Stimulated activated CD4-positive, alpha-beta T cell treated with anti-CD3 and anti-CD28 coated beads, Interleukin-1b, Interleukin-23, amount 100 ng/mL, for 24 hours (primary cell): ENCODE data around the gene APOBEC3B.
"Not testable (repeated sequence)": the region's sequence is repeated elsewhere in the genome, so short reads cannot be mapped to it uniquely, and the experiment has no call there.

Experiments used
- DNase-seq, 4 experiments: peaks; one replicate each; pipeline ENCODE4 v3.0.0-alpha.2; 2020; ENCODE audit warnings: low read depth in 4 of 4, low spot score in 1 of 4

The APOBEC3B gene

DNA sequence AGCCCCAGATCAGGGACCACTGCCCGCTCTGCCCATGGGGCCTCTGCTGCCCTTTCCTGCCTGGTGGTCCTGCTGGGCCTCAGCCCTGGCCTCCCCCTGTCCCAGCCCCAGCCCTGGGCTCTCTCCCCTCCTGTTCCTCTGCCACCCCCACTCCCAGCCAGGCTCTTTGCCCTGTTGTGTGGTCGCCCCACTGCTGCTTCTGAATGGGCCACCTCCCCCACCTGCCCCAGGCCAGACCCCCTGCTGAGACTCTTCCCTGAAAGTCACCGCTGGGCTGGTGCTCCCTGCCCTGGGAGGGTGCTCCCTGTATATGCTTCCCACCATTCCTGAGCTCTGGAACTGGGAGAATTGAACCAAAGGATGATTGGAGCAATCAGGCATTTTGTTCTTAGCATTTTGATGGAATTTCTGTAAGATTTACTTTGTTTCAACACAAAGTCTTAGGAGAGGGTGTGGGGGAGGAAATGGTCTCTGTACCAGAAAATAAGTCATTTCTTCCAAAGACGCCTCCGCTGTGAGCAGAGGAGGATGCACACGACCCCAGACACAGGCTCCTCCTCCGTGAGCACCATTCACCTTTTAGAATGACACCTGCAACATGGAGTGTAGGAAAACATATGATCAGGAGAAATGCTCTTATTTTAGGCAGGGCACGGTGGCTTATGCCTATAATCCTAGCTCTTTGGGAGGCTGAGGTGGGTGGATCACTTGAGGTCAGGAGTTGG is 5.2 kb downstream of the APOBEC3B start:
- no peak for DNase-seq

DNA sequence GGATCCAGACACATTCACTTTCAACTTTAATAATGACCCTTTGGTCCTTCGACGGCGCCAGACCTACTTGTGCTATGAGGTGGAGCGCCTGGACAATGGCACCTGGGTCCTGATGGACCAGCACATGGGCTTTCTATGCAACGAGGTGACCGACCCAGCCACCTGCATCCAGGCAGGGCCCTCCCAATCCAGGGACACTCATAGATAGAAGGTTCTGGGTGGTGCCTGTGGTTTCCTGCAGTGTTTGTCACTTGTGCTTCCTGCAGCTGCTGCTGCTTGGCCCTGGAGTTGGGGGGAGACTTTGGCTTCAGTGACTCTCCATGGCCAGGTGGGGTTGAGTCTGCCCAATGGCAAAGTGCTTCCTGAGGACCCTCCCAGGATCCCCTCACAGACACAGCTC is 7.3 kb downstream of the APOBEC3B start:
- no peak for DNase-seq

DNA sequence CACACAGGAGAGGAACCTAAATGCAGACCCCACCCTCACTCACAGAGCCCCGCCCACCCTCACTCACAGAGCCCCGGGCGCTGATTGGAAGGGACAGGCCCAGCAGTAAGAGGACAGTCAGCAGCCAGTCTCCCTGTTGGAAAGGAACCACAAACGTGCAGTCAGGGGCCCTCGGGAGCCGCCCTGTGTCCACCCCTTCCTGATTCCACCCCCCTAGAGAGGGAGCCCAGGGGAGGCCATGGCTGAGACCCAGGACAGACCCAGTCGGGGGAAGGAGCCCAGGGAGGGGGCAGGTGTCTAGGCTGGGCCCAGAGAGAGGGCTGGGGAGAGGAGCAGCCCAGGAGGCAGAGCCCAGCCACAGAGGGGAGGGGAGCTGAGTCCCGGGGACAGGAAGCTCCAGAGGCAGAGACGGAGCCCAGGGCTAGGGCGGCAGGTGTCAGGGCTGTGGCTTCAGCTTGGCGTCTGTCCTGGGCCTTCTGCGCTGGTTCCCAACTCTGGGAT is 10.8 kb downstream of the APOBEC3B start:
- DNase-seq: not testable (repeated sequence)

DNA sequence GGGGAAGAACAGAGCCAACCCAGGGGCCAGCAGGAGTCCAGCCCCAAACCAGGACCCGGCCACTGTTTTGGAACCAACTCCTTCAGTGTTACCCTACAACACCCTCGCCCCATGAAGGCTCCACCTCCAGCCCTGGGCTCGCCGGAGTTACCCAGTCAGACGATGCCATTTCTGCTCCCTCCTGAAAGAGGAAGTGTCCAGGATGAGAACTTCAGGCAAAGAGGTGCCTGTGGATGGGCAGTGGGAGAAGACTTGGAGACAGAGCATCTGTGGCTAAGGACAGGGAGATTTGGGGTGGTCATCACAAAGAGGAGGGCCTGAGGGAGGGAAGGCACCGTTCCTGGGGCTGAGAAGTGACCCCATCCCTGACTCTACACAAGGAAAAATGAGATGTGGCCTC is 14.0 kb downstream of the APOBEC3B start:
- no peak for DNase-seq

DNA sequence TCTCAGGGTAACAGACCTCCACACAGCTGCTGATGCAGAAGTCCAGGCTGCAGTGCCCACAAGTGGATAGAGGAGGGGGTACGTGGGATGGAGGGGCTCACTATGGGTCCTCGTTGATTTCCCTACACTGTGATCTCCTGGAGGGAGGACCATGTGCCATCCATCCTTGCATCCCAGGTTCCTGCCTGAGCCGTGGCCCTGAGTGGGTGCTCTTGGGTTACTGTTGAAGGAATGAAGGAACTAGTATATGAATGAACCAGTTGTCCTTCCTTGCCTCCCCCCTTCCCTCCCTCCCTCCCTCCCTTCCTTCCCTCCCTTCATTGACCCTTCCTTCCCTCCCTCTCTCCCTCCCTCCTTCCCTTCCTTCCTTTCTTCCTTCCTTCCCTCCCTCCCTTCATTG is 15.4 kb downstream of the APOBEC3B start:
- no peak for DNase-seq

DNA sequence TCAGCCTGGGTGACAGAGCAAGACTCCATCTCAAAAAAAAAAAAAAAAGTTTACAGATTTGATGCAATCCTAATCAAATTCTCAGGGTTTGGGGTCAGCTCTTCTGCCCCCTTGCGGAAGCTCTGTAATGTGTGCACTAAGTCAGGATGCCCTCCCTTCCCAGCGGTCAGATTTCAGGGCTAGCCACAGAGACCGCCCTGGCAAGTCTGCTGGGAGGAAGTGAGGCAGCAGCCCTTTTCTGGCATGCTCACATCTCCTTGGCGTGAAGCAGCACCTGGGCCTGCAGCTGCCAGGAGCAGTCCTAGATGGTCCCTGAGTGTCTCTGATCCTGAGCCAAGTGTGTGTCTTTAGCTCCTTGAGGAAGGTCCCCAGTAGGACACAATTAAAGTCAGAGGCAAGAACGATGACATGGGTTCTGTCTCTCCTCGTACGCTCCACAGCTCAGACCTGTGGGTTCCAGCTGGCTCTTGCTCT is 21.1 kb downstream of the APOBEC3B start:
- DNase-seq: peak; percentile 40 to 59 (median 45)

DNA sequence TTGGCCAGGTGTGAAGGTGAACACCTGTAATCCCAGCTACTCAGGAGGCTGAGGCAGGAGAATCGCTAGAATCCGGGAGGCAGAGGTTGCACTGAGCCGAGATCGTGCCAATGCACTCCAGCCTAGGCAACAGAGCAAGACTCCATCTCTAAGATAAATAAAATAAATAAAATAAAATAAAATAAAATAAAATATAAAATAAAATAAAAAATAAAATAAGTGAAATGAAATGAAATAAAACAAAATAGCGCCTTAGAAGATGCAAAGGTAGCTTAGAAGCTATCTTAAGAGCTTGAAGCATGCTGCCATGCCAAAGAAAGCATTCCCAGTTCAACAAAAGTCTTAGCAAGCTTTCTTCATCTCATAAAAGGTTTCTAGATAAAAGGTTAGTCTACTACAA is 25.0 kb downstream of the APOBEC3B start:
- DNase-seq: no peak

DNA sequence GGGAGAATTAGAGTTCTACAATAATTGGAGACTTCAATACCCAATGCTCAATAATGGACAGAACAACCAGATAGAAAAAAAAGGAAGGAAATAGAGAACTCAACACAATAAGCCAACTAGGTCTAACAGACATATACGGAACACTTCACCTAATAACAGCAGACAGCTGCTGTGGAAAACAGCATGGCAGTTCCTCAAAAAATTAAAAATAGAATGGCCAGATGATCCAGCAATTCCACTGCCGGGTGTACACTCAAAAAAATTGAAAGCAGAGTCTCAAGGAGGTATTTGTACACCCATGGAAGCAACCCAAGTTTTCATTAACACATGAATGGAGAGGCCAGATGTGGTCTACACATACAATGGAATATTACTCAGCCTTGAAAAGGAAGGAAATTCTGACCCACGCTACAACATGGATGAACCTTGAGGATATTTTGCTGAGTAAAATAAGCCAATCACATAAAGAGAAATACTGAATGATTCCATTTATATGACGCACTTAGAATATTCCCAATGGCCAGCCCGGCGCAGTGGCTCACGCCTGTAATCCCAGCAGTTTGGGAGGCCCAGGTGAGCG is 26.2 kb downstream of the APOBEC3B start:
- not testable (repeated sequence) for DNase-seq

DNA sequence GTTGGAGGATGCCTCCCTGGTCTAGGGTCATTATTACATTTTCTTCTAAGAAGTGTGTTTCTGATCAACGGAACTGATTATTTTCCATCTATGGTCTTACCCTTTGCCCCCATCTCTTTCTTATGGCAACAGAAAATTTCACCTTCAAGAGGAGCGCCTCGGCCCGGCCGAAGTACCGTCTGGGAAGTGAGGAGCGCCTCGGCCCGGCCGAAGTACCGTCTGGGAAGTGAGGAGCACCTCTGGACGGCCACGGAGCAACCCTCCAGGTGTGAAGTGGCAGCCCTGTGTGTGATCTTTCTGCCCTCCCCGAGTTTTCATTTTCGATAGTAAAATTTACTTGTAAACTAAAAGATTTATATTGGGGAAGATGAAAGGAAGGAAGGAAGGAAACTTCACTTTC is 28.8 kb downstream of the APOBEC3B start:
- no peak for DNase-seq

DNA sequence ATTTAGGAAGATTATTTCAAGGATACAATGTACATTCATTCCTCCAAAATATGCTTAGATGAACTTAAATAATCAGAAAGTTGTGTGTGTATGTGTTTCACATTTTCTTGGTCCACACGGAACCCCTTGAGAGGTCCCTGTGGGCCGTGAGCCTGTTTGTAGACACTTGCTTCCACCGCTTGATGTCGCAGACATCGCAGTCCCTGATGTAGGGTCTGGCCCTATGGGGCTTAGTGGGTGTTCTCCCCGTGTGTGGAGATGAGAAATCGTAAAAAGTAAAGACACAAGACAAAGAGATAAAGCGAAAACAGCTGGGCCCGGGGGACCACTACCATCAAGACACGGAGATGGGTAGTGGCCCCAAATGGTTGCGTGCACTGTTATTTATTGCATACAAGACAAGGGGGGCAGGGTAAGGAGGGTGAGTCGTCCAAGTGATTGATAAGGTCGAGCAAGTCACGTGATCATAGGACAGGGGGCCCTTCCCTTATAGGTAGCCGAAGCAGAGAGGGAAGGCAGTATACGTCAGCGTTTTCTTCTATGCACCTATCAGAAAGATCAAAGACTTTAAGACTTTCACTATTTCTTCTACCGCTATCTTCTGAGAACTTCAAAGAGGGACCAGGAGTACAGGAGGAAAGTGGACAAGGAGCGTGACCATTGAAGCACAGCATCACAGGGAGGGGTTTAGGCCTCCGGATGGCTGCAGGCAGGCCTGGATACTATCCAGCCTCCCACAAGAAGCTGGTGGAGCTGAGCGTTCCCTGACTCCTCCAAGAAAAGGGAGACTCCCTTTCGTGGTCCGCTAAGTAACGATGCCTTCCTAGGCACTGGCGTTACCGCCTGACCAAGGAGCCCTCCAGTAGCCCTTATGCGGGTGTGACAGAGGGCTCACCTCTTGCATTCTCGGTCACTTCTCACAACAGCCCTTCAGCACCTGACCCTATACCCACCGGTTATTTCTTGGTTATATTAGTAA is 30.7 kb downstream of the APOBEC3B start:
- DNase-seq: no peak

DNA sequence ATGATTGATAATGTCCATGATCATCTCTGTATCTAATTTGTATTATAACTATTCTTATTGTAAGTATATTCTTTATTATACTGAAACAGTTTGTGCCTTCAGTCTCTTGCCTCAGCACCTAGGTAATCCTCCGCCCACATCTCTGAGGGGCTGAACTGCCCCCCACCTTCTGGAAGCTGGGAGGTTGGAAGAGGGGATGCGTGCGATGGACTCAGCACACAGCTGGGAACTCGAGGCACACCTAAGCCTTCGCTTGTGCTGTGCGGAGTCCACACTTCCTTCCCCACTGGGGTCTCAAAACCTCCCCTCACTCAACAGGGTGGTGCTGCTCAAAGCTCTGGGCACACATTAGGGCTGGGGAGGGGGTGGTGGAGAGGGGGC is 31.4 kb downstream of the APOBEC3B start:
- not testable (repeated sequence) for DNase-seq

DNA sequence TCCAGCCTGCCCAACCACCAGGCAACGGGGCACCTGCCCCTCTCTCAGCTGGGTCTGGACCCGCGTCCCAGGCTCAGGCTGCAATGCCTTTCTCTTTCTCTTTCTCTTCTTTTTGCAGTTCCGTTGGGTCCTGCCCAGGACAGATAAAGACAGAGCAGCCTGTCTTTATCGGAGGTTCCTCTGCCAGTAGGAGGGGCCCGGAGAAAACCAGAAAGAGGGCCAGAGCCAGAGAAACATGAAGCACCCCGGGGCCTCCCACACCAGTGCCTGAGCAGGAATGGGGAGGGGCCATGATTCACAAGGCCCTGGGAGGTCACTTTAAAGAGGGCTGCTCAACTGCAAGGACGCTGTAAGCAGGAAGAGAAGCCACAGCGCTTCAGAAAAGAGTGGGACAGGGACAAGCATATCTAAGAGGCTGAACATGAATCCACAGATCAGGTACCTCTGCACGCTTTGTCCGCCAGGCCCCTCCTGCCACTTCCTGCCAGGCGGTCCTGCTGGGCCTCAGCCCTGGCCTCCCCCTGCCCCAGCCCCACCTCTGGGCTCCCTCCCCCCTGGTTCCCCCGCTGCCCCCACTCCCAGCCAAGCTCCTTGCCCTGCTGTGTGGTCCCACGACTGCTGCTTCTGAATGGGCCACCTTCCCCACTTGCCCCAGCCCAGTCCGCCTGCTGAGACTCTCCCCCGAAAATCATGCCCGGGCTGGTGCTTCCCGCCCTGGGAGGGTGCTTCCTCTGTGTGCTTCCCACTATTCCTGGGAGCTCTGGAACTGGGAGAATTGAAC is 32.0 kb downstream of the APOBEC3B start, which contains the start of gene APOBEC3C:
Gene APOBEC3C (plus strand): TSS at position 316 of the 781 bp plus-strand sequence. CDS start 106 bp downstream, at position 422.
- DNase-seq: peak; percentile 30 to 70 (median 48)

DNA sequence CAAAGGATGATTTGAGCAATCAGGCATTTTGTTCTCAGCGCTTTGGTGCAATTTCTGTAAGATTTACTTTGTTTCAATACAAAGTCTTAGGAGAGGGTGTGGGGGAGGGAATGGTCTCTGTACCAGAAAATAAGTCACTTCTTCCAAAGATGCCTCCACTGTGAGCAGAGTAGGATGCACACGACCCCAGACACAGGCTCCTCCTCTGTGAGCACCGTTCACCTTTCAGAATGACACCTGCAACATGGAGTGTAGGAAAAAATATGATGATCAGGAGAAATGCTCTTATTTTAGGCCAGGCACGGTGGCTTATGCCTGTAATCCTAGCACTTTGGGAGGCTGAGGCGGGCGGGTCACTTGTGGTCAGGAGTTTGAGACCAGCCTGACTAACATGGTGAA is 32.6 kb downstream of the APOBEC3B start:
- DNase-seq: not testable (repeated sequence)

DNA sequence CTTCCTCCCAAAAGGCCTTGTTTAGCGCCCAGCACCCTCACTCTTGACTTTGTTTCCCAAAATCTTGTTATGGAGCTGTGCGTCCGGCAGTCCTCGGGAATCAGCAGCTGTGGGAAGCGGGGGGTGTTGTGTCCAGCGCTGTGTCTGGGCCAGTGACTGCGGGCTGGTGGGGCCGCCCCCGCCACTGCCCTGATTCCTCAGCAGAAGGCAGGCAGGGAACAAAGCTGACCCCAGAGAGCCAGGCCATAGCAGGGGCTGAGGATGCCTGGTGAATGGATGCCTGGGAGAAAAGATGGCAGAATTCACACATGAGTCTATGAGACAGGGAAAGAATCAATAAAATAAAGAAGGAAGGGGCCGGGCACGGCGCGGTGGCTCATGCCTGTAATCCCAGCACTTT is 34.4 kb downstream of the APOBEC3B start:
- no peak for DNase-seq

DNA sequence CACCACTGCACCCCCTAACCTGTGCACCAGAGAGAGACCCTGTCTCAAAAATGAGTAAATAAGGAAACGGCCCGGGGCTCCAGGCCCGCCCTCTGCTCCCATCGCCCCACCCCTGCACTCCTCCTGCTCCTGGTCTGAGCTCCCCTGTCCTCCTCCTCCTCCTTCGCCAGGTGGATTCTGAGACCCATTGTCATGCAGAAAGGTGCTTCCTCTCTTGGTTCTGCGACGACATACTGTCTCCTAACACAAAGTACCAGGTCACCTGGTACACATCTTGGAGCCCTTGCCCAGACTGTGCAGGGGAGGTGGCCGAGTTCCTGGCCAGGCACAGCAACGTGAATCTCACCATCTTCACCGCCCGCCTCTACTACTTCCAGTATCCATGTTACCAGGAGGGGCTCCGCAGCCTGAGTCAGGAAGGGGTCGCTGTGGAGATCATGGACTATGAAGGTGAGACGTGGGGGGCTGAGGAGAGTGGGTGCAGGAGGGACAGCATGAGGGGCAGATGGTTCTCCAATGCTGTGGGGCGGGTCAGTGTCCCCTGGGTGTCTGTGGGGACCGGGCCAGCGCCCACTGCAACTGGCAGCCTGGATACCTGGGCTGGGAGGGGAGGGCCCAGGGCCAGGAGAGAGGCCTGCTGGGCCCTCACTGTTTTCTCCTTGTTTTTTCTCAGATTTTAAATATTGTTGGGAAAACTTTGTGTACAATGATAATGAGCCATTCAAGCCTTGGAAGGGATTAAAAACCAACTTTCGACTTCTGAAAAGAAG is 35.6 kb downstream of the APOBEC3B start:
- no peak for DNase-seq

DNA sequence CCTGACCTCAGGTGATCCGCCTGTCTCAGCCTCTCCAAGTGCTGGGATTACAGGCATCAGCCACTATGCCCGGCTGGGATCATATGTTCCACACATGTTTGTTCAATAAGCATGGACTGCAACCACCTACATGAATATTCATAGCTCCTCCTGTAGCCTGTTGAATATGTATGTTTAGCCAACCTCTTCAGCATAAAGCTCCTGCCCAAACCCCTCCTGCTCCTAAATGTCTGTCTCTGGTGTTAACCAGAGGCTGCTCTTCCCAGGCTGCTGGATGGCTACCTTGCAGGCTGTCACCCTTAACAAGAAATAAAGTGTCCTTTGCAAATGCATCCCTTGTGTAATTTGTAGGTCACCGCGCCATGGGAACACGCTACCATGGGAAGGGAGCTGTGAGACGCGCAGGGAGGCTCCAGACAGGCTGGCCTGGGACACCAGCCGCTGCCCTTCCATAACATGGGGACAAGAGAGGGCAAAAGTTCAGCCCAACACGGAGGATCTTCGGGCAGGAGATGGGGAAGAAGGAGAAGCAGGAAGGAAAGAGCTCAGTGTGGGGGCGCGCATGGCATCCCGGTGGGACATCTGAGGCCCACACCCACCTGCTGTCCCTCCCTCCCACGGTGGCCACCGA is 38.0 kb downstream of the APOBEC3B start:
- not testable (repeated sequence) for DNase-seq

DNA sequence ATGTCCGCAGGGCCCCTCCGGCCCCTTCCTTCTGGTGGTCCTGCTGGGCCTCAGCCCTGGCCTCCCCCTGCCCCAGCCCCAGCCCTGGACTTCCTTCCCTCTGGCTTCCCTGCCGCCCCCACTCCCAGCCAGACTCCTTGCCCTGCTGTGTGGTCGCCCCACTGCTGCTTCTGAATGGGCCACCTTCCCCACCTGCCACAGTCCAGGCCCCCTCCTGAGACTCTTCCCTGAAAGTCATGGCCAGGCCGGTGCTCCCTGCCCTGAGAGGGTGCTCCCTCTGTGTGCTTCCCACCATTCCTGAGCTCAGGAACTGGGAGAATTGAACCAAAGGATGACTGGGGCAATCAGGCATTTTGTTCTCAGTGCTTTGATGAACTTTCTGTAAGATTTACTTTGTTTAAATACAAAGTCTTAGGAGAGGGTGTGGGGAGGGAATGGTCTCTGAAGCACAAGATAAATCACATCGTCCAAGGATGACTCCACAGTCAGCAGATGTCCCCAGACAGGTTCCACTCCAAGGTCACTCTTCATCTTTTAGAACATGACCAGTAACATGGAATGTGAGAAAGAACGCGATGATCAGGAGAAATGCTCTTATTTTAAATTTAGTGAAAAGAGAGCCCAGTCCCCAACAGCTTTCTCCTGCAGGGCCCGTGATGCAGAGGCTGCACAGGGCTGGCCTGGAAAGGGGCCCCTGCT is 39.6 kb downstream of the APOBEC3B start:
- DNase-seq: no peak

DNA sequence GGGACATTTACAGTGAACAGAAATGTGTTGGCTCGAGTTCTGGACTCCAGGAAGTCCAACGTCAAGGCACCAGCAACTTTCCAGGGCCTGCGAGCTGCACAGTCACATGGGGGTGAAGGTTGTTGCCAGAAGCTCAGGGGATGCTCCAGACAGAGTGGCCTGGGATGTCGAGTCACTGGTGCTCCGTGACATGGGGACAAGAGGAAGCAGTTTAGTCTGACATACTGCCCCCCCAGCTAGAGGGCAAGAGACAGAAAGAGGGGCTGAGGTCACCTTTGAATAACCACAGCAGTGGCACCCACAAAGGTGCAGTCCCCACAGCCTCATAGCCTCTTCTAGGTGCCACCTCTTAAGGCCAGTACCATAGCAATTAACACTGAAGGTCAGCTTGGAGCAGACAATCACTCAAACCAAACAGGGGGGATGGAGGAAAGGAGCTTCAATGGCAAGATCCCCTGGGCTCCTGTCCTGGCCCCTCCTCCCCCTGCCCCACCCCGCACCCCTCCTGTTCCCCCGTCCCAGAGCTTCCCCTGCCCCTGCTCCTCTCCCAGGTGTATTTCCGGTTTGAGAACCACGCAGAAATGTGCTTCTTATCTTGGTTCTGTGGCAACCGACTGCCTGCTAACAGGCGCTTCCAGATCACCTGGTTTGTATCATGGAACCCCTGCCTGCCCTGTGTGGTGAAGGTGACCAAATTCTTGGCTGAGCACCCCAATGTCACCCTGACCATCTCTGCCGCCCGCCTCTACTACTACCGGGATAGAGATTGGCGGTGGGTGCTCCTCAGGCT is 42.6 kb downstream of the APOBEC3B start:
- DNase-seq: no peak
